ENCODE measurements around the gene STAT6.

STAT6 gene

GRCh38 chr12:57153415-57153997 lies 42.3 kb upstream of the STAT6 start:
- Histone ChIP-seq H3K27ac (ENCODE audit: low read depth, low read length) (no peak overlapping the region), H3K9me3 (ENCODE audit: control insufficient read depth, insufficient read depth, low read depth, low read length) (no peaks in the 10 kb centered on the region), H3K4me1 (ENCODE audit: control insufficient read depth, insufficient read depth, low read length) (peaks cover 11% of the 10 kb centered on the region; the same call in 1 of the 2 replicates), H3K4me3 (ENCODE audit: low read depth, low read length) (no peak overlapping the region), H3K27me3 (ENCODE audit: control insufficient read depth, insufficient read depth, low read length) (no peaks in the 10 kb centered on the region), H3K36me3 (ENCODE audit: control insufficient read depth, insufficient read depth, low read length) (peaks cover 83% of the 10 kb centered on the region), H3K9ac (ENCODE audit: low read length) (no peak overlapping the region)

- peaks cover 20% of the 10 kb centered on the region; the same call in 1 of the 2 replicates for H3K4me1 ChIP-seq (ENCODE audit: control insufficient read depth, insufficient read depth, low read length)
- H3K4me3 ChIP-seq (ENCODE audit: low read depth, low read length): no peak overlapping the region
- no peak overlapping the region for H3K27ac ChIP-seq (ENCODE audit: low read depth, low read length)
- peaks cover 83% of the 10 kb centered on the region for H3K36me3 ChIP-seq (ENCODE audit: control insufficient read depth, insufficient read depth, low read length)
- H3K9me3 ChIP-seq (ENCODE audit: control insufficient read depth, insufficient read depth, low read depth, low read length): no peaks in the 10 kb centered on the region
- H3K9ac ChIP-seq (ENCODE audit: low read length): no peak overlapping the region
- no peaks in the 10 kb centered on the region for H3K27me3 ChIP-seq (ENCODE audit: control insufficient read depth, insufficient read depth, low read length)
Observed at GRCh38 chr12:57152639-57153038, 41.5 kb upstream of the STAT6 start.

GRCh38 chr12:57151741-57152630 lies 40.8 kb upstream of the STAT6 start:
- H3K4me3 ChIP-seq (ENCODE audit: low read depth, low read length): no peak overlapping the region

GRCh38 chr12:57150400-57151000 lies 39.3 kb upstream of the STAT6 start:
- Histone ChIP-seq H3K36me3 (ENCODE audit: control insufficient read depth, insufficient read depth, low read length) (peaks cover 80% of the 10 kb centered on the region), H3K27me3 (ENCODE audit: control insufficient read depth, insufficient read depth, low read length) (no peaks in the 10 kb centered on the region), H3K4me3 (ENCODE audit: low read depth, low read length) (no peak overlapping the region), H3K9me3 (ENCODE audit: control insufficient read depth, insufficient read depth, low read depth, low read length) (no peaks in the 10 kb centered on the region), H3K27ac (ENCODE audit: low read depth, low read length) (no peak overlapping the region), H3K9ac (ENCODE audit: low read length) (no peak overlapping the region), H3K4me1 (ENCODE audit: control insufficient read depth, insufficient read depth, low read length) (peaks cover 28% of the 10 kb centered on the region; the same call in 1 of the 2 replicates)

More at GRCh38 chr12:57151741-57152630, 40.8 kb upstream of the STAT6 start:
- no peak overlapping the region for H3K9ac ChIP-seq (ENCODE audit: low read length)
- peaks cover 24% of the 10 kb centered on the region; the same call in 1 of the 2 replicates for H3K4me1 ChIP-seq (ENCODE audit: control insufficient read depth, insufficient read depth, low read length)
- no peaks in the 10 kb centered on the region for H3K9me3 ChIP-seq (ENCODE audit: control insufficient read depth, insufficient read depth, low read depth, low read length)
- no peaks in the 10 kb centered on the region for H3K27me3 ChIP-seq (ENCODE audit: control insufficient read depth, insufficient read depth, low read length)
- no peak overlapping the region for H3K27ac ChIP-seq (ENCODE audit: low read depth, low read length)
- peaks cover 79% of the 10 kb centered on the region for H3K36me3 ChIP-seq (ENCODE audit: control insufficient read depth, insufficient read depth, low read length)

GRCh38 chr12:57149245-57149900 lies 38.2 kb upstream of the STAT6 start:
- H3K27me3 ChIP-seq (ENCODE audit: control insufficient read depth, insufficient read depth, low read length): no peaks in the 10 kb centered on the region
- H3K4me3 ChIP-seq (ENCODE audit: low read depth, low read length): no peak overlapping the region
- H3K36me3 ChIP-seq (ENCODE audit: control insufficient read depth, insufficient read depth, low read length): peaks cover 80% of the 10 kb centered on the region
- H3K27ac ChIP-seq (ENCODE audit: low read depth, low read length): no peak overlapping the region
- H3K4me1 ChIP-seq (ENCODE audit: control insufficient read depth, insufficient read depth, low read length): peaks cover 28% of the 10 kb centered on the region; the same call in 1 of the 2 replicates
- no peaks in the 10 kb centered on the region for H3K9me3 ChIP-seq (ENCODE audit: control insufficient read depth, insufficient read depth, low read depth, low read length)
- H3K9ac ChIP-seq (ENCODE audit: low read length): peak overlapping the region; percentile 38

- H3K9ac ChIP-seq (ENCODE audit: low read length): no peak overlapping the region
- no peaks in the 10 kb centered on the region for H3K9me3 ChIP-seq (ENCODE audit: control insufficient read depth, insufficient read depth, low read depth, low read length)
- H3K4me1 ChIP-seq (ENCODE audit: control insufficient read depth, insufficient read depth, low read length): peaks cover 28% of the 10 kb centered on the region; the same call in 1 of the 2 replicates
- H3K27me3 ChIP-seq (ENCODE audit: control insufficient read depth, insufficient read depth, low read length): no peaks in the 10 kb centered on the region
- no peak overlapping the region for H3K4me3 ChIP-seq (ENCODE audit: low read depth, low read length)
- H3K36me3 ChIP-seq (ENCODE audit: control insufficient read depth, insufficient read depth, low read length): peaks cover 81% of the 10 kb centered on the region
- H3K27ac ChIP-seq (ENCODE audit: low read depth, low read length): no peak overlapping the region
Observed at GRCh38 chr12:57148469-57149244, 37.5 kb upstream of the STAT6 start.

- H3K4me3 ChIP-seq (ENCODE audit: low read depth, low read length): no peak within 1 kb of the TSS
- peaks cover 87% of the 10 kb centered on the region for H3K36me3 ChIP-seq (ENCODE audit: control insufficient read depth, insufficient read depth, low read length)
- H3K4me1 ChIP-seq (ENCODE audit: control insufficient read depth, insufficient read depth, low read length): peaks cover 28% of the 10 kb centered on the region; the same call in 1 of the 2 replicates
- no peaks in the 10 kb centered on the region for H3K27me3 ChIP-seq (ENCODE audit: control insufficient read depth, insufficient read depth, low read length)
- H3K9ac ChIP-seq (ENCODE audit: low read length): no peak within 1 kb of the TSS
- H3K27ac ChIP-seq (ENCODE audit: low read depth, low read length): no peak within 1 kb of the TSS
- no peaks in the 10 kb centered on the region for H3K9me3 ChIP-seq (ENCODE audit: control insufficient read depth, insufficient read depth, low read depth, low read length)
Observed at GRCh38 chr12:57146961-57147944, 36.1 kb upstream of the STAT6 start, which contains the start of gene LRP1-AS. TSS of gene LRP1-AS (minus strand) at chr12:57147619.

- Histone ChIP-seq H3K4me3 (ENCODE audit: low read depth, low read length) (no peak overlapping the region), H3K36me3 (ENCODE audit: control insufficient read depth, insufficient read depth, low read length) (peaks cover 91% of the 10 kb centered on the region), H3K9ac (ENCODE audit: low read length) (no peak overlapping the region), H3K27me3 (ENCODE audit: control insufficient read depth, insufficient read depth, low read length) (no peaks in the 10 kb centered on the region), H3K9me3 (ENCODE audit: control insufficient read depth, insufficient read depth, low read depth, low read length) (no peaks in the 10 kb centered on the region), H3K27ac (ENCODE audit: low read depth, low read length) (no peak overlapping the region), H3K4me1 (ENCODE audit: control insufficient read depth, insufficient read depth, low read length) (peaks cover 28% of the 10 kb centered on the region; the same call in 1 of the 2 replicates)
Observed at GRCh38 chr12:57146092-57146491, 34.9 kb upstream of the STAT6 start.

- H3K4me1 ChIP-seq (ENCODE audit: control insufficient read depth, insufficient read depth, low read length): peaks cover 28% of the 10 kb centered on the region; the same call in 1 of the 2 replicates
- H3K36me3 ChIP-seq (ENCODE audit: control insufficient read depth, insufficient read depth, low read length): peaks cover 89% of the 10 kb centered on the region
Observed at GRCh38 chr12:57145460-57146059, 34.4 kb upstream of the STAT6 start.

More at GRCh38 chr12:57145460-57146059, 34.4 kb upstream of the STAT6 start:
- Histone ChIP-seq H3K9me3 (ENCODE audit: control insufficient read depth, insufficient read depth, low read depth, low read length) (no peaks in the 10 kb centered on the region), H3K4me3 (ENCODE audit: low read depth, low read length) (no peak overlapping the region), H3K9ac (ENCODE audit: low read length) (no peak overlapping the region), H3K27ac (ENCODE audit: low read depth, low read length) (no peak overlapping the region), H3K27me3 (ENCODE audit: control insufficient read depth, insufficient read depth, low read length) (no peaks in the 10 kb centered on the region)

Measured in HUES6 (cell line).